HepG2 (cell line): ENCODE results near the gene CTDSP1. TPM values are rescaled to one million over a fixed set of nuclear protein-coding genes. Genes with fewer than 3 reads are reported as not detected.
A peak's percentile ranks its signal among the peaks of the same experiment; 100 is the strongest.

Experiments
- CSRNP1 ChIP-seq: sonication (generic); formaldehyde crosslinking; IDR thresholded peaks from 2 replicates; pipeline ENCODE4 v1.8.1; 2023; ENCODE audit warnings: mild to moderate bottlenecking, missing genetic modification reagents
- DDIT3 ChIP-seq: sonication (generic); formaldehyde crosslinking; IDR thresholded peaks from 2 replicates; pipeline ENCODE4 v1.4.0; 2020; ENCODE audit warnings: mild to moderate bottlenecking, missing genetic modification reagents
- DR1 ChIP-seq: sonication (generic); formaldehyde crosslinking; IDR thresholded peaks from 2 replicates; pipeline ENCODE4 v1.8.0; 2021; ENCODE audit warnings: mild to moderate bottlenecking, missing genetic modification reagents, inconsistent platforms
- JUN ChIP-seq: sonication (generic); formaldehyde crosslinking; IDR thresholded peaks from 2 replicates; pipeline ENCODE4 v1.4.0; 2020; ENCODE audit warnings: mild to moderate bottlenecking, missing genetic modification reagents
- KAT7 ChIP-seq: IDR thresholded peaks from 2 replicates; pipeline ENCODE4 v1.6.1; 2018; ENCODE audit warnings: borderline replicate concordance, missing compliant biosample characterization
- SRSF4 ChIP-seq: fragments of 200-400 bp; formaldehyde crosslinking; IDR thresholded peaks from one replicate; pipeline ENCODE4 v1.6.1; 2018; ENCODE audit warnings: mild to moderate bottlenecking, low read depth, low read length, moderate library complexity; ENCODE audit not compliant: poor library complexity, severe bottlenecking
- ZC3H4 ChIP-seq: sonication (generic); formaldehyde crosslinking; IDR thresholded peaks from 2 replicates; pipeline ENCODE4 v1.4.0; 2020; ENCODE audit warnings: missing genetic modification reagents, borderline replicate concordance
- ZNF124 ChIP-seq: sonication (generic); formaldehyde crosslinking; IDR thresholded peaks from 2 replicates; pipeline ENCODE4 v1.4.0; 2020; ENCODE audit warnings: missing genetic modification reagents
- ZNF317 ChIP-seq: sonication (generic); formaldehyde crosslinking; IDR thresholded peaks from 2 replicates; pipeline ENCODE4 v1.5.0; 2020; ENCODE audit warnings: mild to moderate bottlenecking, missing genetic modification reagents
- ZNF597 ChIP-seq: sonication (generic); formaldehyde crosslinking; IDR thresholded peaks from 2 replicates; pipeline ENCODE4 v1.5.0; 2020; ENCODE audit warnings: missing genetic modification reagents
- ZNF619 ChIP-seq: sonication (generic); formaldehyde crosslinking; IDR thresholded peaks from 2 replicates; pipeline ENCODE4 v1.4.0; 2020; ENCODE audit warnings: mild to moderate bottlenecking, missing genetic modification reagents
- ZNF646 ChIP-seq: sonication (generic); formaldehyde crosslinking; IDR thresholded peaks from 2 replicates; pipeline ENCODE4 v1.9.0; 2021; ENCODE audit warnings: mild to moderate bottlenecking, missing genetic modification reagents
- ZNF788 ChIP-seq: sonication (generic); formaldehyde crosslinking; IDR thresholded peaks from 2 replicates; pipeline ENCODE4 v1.5.0; 2020; ENCODE audit warnings: mild to moderate bottlenecking, missing genetic modification reagents, borderline replicate concordance
- ZSCAN29 ChIP-seq: sonication (generic); formaldehyde crosslinking; conservative IDR thresholded peaks from 2 replicates; pipeline ENCODE4 v1.4.0; 2020; ENCODE audit warnings: mild to moderate bottlenecking, missing genetic modification reagents
- ZSCAN5A ChIP-seq: sonication (generic); formaldehyde crosslinking; IDR thresholded peaks from 2 replicates; pipeline ENCODE4 v1.8.0; 2022; ENCODE audit warnings: mild to moderate bottlenecking, missing genetic modification reagents, borderline replicate concordance
- polyA plus RNA-seq, 8 experiments: library from polyadenylated mRNA; depleted of rRNA in 3 of 8; stranded (reverse) in 7 of 8; unstranded in 1 of 8; fragments of >200 nt; fragmentation: Illumina TruSeq in 4 of 8; extraction: Trizol in 4 of 8; gene quantifications; 2 replicates each; pipeline versions ENCODE4 v1.2.1 to v1.2.3, GENCODE V29; 2011 to 2016; ENCODE audit warnings: low read depth in 4 of 8, missing spikeins in 1 of 8, mixed read lengths in 1 of 8; ENCODE audit not compliant: insufficient read depth in 1 of 8
- total RNA-seq, 5 experiments: library from RNA; depleted of rRNA; stranded (reverse); fragments of >200 nt; fragmentation: Illumina TruSeq; extraction: Trizol; gene quantifications; 2 replicates each; pipeline ENCODE4 v1.2.3, GENCODE V29; 2016; ENCODE audit warnings: low read depth in 1 of 5

The CTDSP1 gene
- total and polyA plus RNA-seq, 2 of the 13 experiments (the other 11 are each of a cell fraction or from before 2014, with no cell fraction given): 91.0 to 268 TPM

GRCh38 chr2:218404351-218405085, 4.8 kb downstream of the CTDSP1 start (continued):
- no peak for TF ChIP-seq ZNF646 (CRISPR knock-in tag)
- no peak for TF ChIP-seq ZNF124 (CRISPR knock-in tag)
- TF ChIP-seq ZNF788 (CRISPR knock-in tag): 0 out of 2 replicates have a peak, but pooled peaks have one; percentile 58
- TF ChIP-seq ZC3H4: no peak
- no peak for TF ChIP-seq ZNF597 (CRISPR knock-in tag)
- TF ChIP-seq KAT7 (CRISPR knock-in tag): no peak
- no peak for TF ChIP-seq JUN (CRISPR knock-in tag)
- no peak for TF ChIP-seq CSRNP1
- TF ChIP-seq DDIT3 (CRISPR knock-in tag): no peak
- no peak for TF ChIP-seq ZSCAN5A (CRISPR knock-in tag)
- no peak for TF ChIP-seq ZNF317 (CRISPR knock-in tag)
- no peak for TF ChIP-seq DR1 (CRISPR knock-in tag)
- TF ChIP-seq ZNF619 (CRISPR knock-in tag): no peak
- TF ChIP-seq SRSF4: no peak
- TF ChIP-seq ZSCAN29 (CRISPR knock-in tag): no peak
